ENCODE data around the gene CAMK2D.
A peak's percentile ranks its signal among the peaks of the same experiment; 100 is the strongest.

The CAMK2D gene

GRCh38 chr4:113738251-113738650, 23.3 kb downstream of the CAMK2D start:
- no peaks in the 10 kb centered on the region for H3K27me3 ChIP-seq (replicated peaks; ENCODE audit: insufficient read depth, low read length)
- no peaks in the 10 kb centered on the region for H3K9me3 ChIP-seq (replicated peaks; ENCODE audit: insufficient read depth, low read length)
- no peak overlapping the region for H3K4me2 ChIP-seq (ENCODE audit: low read depth, low read length)
- no peaks in the 10 kb centered on the region for H3K36me3 ChIP-seq (replicated peaks; ENCODE audit: insufficient read depth, low read length)
- H4K20me1 ChIP-seq (ENCODE audit: insufficient read depth, low read length): no peaks in the 10 kb centered on the region
- H3K79me2 ChIP-seq (ENCODE audit: low read length): no peaks in the 10 kb centered on the region
- H2AFZ ChIP-seq (ENCODE audit: low read length): no peak overlapping the region
- no peak for TF ChIP-seq CTCF (IDR thresholded peaks at IDR 0.05; ENCODE audit: low read length)
- H3F3A ChIP-seq (ENCODE audit: insufficient read depth, low read length): no peaks in the 10 kb centered on the region
- H3K4me3 ChIP-seq (ENCODE audit: low read length): no peak overlapping the region
- H3K4me1 ChIP-seq (ENCODE audit: low read length): no peaks in the 10 kb centered on the region
- no peak for DNase-seq
- no peaks in the 10 kb centered on the region for H3K9me2 ChIP-seq (replicated peaks; ENCODE audit: insufficient read depth, low read length)
- no peak overlapping the region for H3K9ac ChIP-seq (ENCODE audit: low read length)
- no peak overlapping the region for H3K27ac ChIP-seq (ENCODE audit: low read length)

- no peaks in the 10 kb centered on the region for H3F3A ChIP-seq (ENCODE audit: insufficient read depth, low read length)
- H3K79me2 ChIP-seq (ENCODE audit: low read length): no peaks in the 10 kb centered on the region
- H3K9ac ChIP-seq (ENCODE audit: low read length): no peak overlapping the region
- no peaks in the 10 kb centered on the region for H3K4me1 ChIP-seq (ENCODE audit: low read length)
- no peak overlapping the region for H3K27ac ChIP-seq (ENCODE audit: low read length)
- no peak overlapping the region for H3K4me2 ChIP-seq (ENCODE audit: low read depth, low read length)
- no peaks in the 10 kb centered on the region for H3K9me3 ChIP-seq (replicated peaks; ENCODE audit: insufficient read depth, low read length)
- no peak for DNase-seq
- no peak overlapping the region for H3K4me3 ChIP-seq (ENCODE audit: low read length)
- H3K36me3 ChIP-seq (replicated peaks; ENCODE audit: insufficient read depth, low read length): no peaks in the 10 kb centered on the region
- no peaks in the 10 kb centered on the region for H4K20me1 ChIP-seq (ENCODE audit: insufficient read depth, low read length)
- TF ChIP-seq EZH2 (optimal IDR thresholded peaks at IDR 0.05; ENCODE audit: low read depth, low read length) (no peak), EZH2phosphoT487 (IDR thresholded peaks at IDR 0.05; ENCODE audit: low read length) (no peak), CTCF (IDR thresholded peaks at IDR 0.05; ENCODE audit: low read length) (no peak)
- H2AFZ ChIP-seq (ENCODE audit: low read length): no peak overlapping the region
- no peaks in the 10 kb centered on the region for H3K9me2 ChIP-seq (replicated peaks; ENCODE audit: insufficient read depth, low read length)
- H3K27me3 ChIP-seq (replicated peaks; ENCODE audit: insufficient read depth, low read length): no peaks in the 10 kb centered on the region
These were observed 27.9 kb downstream of the CAMK2D start for GRCh38 chr4:113733685-113734084.

- no peaks in the 10 kb centered on the region for H3K36me3 ChIP-seq (replicated peaks; ENCODE audit: insufficient read depth, low read length)
- H3K4me2 ChIP-seq (ENCODE audit: low read depth, low read length): no peak overlapping the region
- no peaks in the 10 kb centered on the region for H3K9me2 ChIP-seq (replicated peaks; ENCODE audit: insufficient read depth, low read length)
- no peaks in the 10 kb centered on the region for H3K79me2 ChIP-seq (ENCODE audit: low read length)
- no peaks in the 10 kb centered on the region for H3K9me3 ChIP-seq (replicated peaks; ENCODE audit: insufficient read depth, low read length)
- no peak overlapping the region for H3K27ac ChIP-seq (ENCODE audit: low read length)
- H4K20me1 ChIP-seq (ENCODE audit: insufficient read depth, low read length): no peaks in the 10 kb centered on the region
- H3K27me3 ChIP-seq (replicated peaks; ENCODE audit: insufficient read depth, low read length): no peaks in the 10 kb centered on the region
- H3K9ac ChIP-seq (ENCODE audit: low read length): no peak overlapping the region
- no peaks in the 10 kb centered on the region for H3K4me1 ChIP-seq (ENCODE audit: low read length)
- TF ChIP-seq EZH2 (optimal IDR thresholded peaks at IDR 0.05; ENCODE audit: low read depth, low read length) (no peak), EZH2phosphoT487 (IDR thresholded peaks at IDR 0.05; ENCODE audit: low read length) (no peak), CTCF (IDR thresholded peaks at IDR 0.05; ENCODE audit: low read length) (no peak)
- H2AFZ ChIP-seq (ENCODE audit: low read length): no peak overlapping the region
- peak; percentile 21 for DNase-seq
- H3K4me3 ChIP-seq (ENCODE audit: low read length): no peak overlapping the region
- no peaks in the 10 kb centered on the region for H3F3A ChIP-seq (ENCODE audit: insufficient read depth, low read length)
These were observed 28.5 kb downstream of the CAMK2D start for GRCh38 chr4:113732967-113733527.
